Right lobe of liver (tissue), 6 donors: Measurements from ENCODE around the gene RBM3. TPM values are rescaled to one million over a fixed set of nuclear protein-coding genes. Genes with fewer than 3 reads are reported as not detected.
A peak's percentile ranks its signal among the peaks of the same experiment; 100 is the strongest.

ENCODE experiments used
- ATAC-seq, 4 donors: fragments of 200-7000 bp; cut with Tn5 transposase; one replicate each; pipeline ENCODE4 v1.9.1; 2020; ENCODE audit warnings: mild to moderate bottlenecking in 4 of 4, moderate library complexity in 4 of 4
- DNase-seq, 3 donors: peaks; one replicate each; pipeline ENCODE4 v3.0.0-alpha.2; 2020
- H3K27ac ChIP-seq, 3 donors: fragments of 200-600 bp; one replicate each; pipeline ENCODE4 v1.8.0; 2022
- H3K27me3 ChIP-seq, 2 donors: fragments of 200-600 bp; one replicate each; pipeline ENCODE4 v1.8.0; 2022
- H3K36me3 ChIP-seq, 4 donors: fragments of 200-600 bp; sonication (generic) in 1 of 4; one replicate each; pipeline versions ENCODE4 v1.5.1 to v1.8.0; 2017 to 2022; ENCODE audit warnings: control low read depth in 1 of 4
- H3K4me1 ChIP-seq, 4 donors: fragments of 200-600 bp; sonication (generic) in 1 of 4; one replicate each; pipeline versions ENCODE4 v1.5.1 to v1.8.0; 2017 to 2022; ENCODE audit warnings: control low read depth in 1 of 4
- H3K4me3 ChIP-seq, 3 donors: fragments of 200-600 bp; one replicate each; pipeline ENCODE4 v1.8.0; 2022
- H3K9me3 ChIP-seq, 4 donors: fragments of 200-600 bp; sonication (generic) in 1 of 4; one replicate each; pipeline versions ENCODE4 v1.5.1 to v1.8.0; 2017 to 2022; ENCODE audit warnings: control low read depth in 1 of 4
- POLR2A ChIP-seq: fragments of 450-650 bp; IDR thresholded peaks from one replicate; pipeline ENCODE4 v1.6.1; 2017; ENCODE audit warnings: antibody characterized with exemption, mild to moderate bottlenecking
- WGBS: methylation state at CpG from one replicate; pipeline ENCODE4 v1.1.6; 2018; ENCODE audit warnings: low coverage, low lambda C conversion rate; ENCODE audit not compliant: insufficient coverage; ENCODE audit errors: missing lambda C conversion rate; 5-methylcytosine and 5-hydroxymethylcytosine counted together
- intact Hi-C, 2 donors: fragments of 100-400 bp; cut with DNase I; formaldehyde crosslinking; loops; one replicate each; pipeline versions ENCODE4 v1.11.2 to v1.14.1; 2022
- total RNA-seq, 6 experiments: library from RNA; depleted of rRNA in 2 of 6; stranded (reverse); fragments of >200 nt in 2 of 6; fragmentation: NEBNext Ultra II Directional in 3 of 6; extraction: Animal tissue kit (Norgen Biotek cat#: 25700) in 3 of 6; gene quantifications; one replicate each; pipeline versions ENCODE4 v1.1.0 to v1.2.4, GENCODE V29; 2016 to 2023
- TF ChIP-seq, protein P1 (sequence below), 4 donors: fragments of 200-600 bp in 3 of 4; fragments of 450-650 bp in 1 of 4; IDR thresholded peaks; one replicate each; pipeline versions ENCODE4 v1.5.1 to v1.8.0; 2016 to 2022; ENCODE audit warnings: antibody characterized with exemption in 4 of 4, mild to moderate bottlenecking in 2 of 4
- donor health status: DM: no; HTN: yes; CAD: no.
- donor health status: DM: no; HTN: no; CAD: no.
- donor health status: DM: no; HTN: no; CAD: no.
- donor health status: DM: no; HTN: yes; CAD: no.
- donor health status: DM: no; HTN: yes; CAD: no.

RBM3 gene
- total RNA-seq, 6 experiments from 2014 or later, result 14.7 to 69.0 (median 57.7) TPM

DNA sequence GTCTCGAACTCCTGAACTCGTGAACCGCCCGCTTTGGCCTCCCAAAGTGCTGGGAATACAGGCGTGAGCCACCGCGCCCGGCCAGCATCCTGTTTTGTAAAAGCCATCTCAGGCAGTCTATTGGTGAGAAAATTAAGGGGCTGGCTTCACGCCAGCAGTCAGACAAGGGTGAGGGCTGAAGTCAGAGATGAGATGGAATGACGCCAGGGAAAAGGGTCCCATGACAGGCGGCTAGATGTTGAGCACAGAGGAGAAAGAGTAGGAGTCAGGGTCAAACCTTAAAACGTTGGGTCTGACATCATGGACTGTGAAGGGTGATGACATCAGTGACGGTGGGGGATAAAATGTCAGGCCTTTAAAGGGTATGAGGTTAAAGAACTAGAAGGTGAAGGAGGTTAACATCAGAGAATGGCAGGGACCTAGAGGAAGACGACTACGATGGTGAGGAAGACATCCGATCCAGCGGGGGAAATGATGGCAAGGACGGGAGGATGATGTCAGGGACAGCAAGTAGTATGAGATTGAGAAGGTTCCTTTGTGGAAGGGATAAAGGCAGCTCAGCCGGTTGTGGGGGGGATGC, 504 bp upstream of the RBM3 start:
- Histone ChIP-seq H3K36me3 (peaks cover 0 to 32% (median 14%) of the 10 kb centered on the region in 4 donors), H3K4me1 (peaks cover 0 to 10% (median 0%) of the 10 kb centered on the region in 4 donors), H3K27ac (peak overlapping the region; percentile 93 to 99 (median 98)), H3K4me3 (peak overlapping the region; percentile 71 to 82 (median 77)), H3K9me3 (no peaks in the 10 kb centered on the region), H3K27me3 (no peaks in the 10 kb centered on the region)
- intact Hi-C loops, result no loop called here
- DNase-seq, result peak in 2 of 3 donors; percentile 49 to 59
- TF ChIP-seq POLR2A, result no peak
- TF ChIP-seq, protein P1, sequence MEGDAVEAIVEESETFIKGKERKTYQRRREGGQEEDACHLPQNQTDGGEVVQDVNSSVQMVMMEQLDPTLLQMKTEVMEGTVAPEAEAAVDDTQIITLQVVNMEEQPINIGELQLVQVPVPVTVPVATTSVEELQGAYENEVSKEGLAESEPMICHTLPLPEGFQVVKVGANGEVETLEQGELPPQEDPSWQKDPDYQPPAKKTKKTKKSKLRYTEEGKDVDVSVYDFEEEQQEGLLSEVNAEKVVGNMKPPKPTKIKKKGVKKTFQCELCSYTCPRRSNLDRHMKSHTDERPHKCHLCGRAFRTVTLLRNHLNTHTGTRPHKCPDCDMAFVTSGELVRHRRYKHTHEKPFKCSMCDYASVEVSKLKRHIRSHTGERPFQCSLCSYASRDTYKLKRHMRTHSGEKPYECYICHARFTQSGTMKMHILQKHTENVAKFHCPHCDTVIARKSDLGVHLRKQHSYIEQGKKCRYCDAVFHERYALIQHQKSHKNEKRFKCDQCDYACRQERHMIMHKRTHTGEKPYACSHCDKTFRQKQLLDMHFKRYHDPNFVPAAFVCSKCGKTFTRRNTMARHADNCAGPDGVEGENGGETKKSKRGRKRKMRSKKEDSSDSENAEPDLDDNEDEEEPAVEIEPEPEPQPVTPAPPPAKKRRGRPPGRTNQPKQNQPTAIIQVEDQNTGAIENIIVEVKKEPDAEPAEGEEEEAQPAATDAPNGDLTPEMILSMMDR (IDR thresholded peaks at IDR 0.05), result no peak
- ATAC-seq, result peak in 3 of 4 donors; percentile 9 to 18 (median 15)
- 44% methylated on average over 18 of the region's 19 CpGs for WGBS

GRCh38 chrX:48575642-48576041, 1.4 kb downstream of the RBM3 start:
- no peak for ATAC-seq
- WGBS, result 58% methylated on average over 4 of the region's 13 CpGs
- intact Hi-C loops, result no loop called here
- peak overlapping the region; percentile 71 to 82 (median 77) for H3K4me3 ChIP-seq
- peak overlapping the region in 2 of 3 donors; percentile 98 to 99 for H3K27ac ChIP-seq
- peaks cover 0 to 10% (median 0%) of the 10 kb centered on the region in 4 donors for H3K4me1 ChIP-seq
- no peak for DNase-seq
- TF ChIP-seq, protein P1 (IDR thresholded peaks at IDR 0.05), result no peak
- no peak for TF ChIP-seq POLR2A
- H3K27me3 ChIP-seq, result no peaks in the 10 kb centered on the region
- H3K36me3 ChIP-seq, result peaks cover 0 to 32% (median 14%) of the 10 kb centered on the region in 4 donors
- no peaks in the 10 kb centered on the region for H3K9me3 ChIP-seq

GRCh38 chrX:48576108-48576507, 1.8 kb downstream of the RBM3 start:
- no peak for TF ChIP-seq POLR2A
- TF ChIP-seq, protein P1 (IDR thresholded peaks at IDR 0.05), result no peak

GRCh38 chrX:48578661-48579128, 4.4 kb downstream of the RBM3 start:
- 52% methylated on average over 2 of the region's 2 CpGs for WGBS
- Histone ChIP-seq H3K36me3 (peaks cover 0 to 32% (median 14%) of the 10 kb centered on the region in 4 donors), H3K9me3 (no peaks in the 10 kb centered on the region), H3K4me1 (peaks cover 0 to 10% (median 0%) of the 10 kb centered on the region in 4 donors), H3K27ac (no peak overlapping the region), H3K27me3 (no peaks in the 10 kb centered on the region), H3K4me3 (no peak overlapping the region)
- intact Hi-C loops, result no loop called here
- ATAC-seq (no peak), DNase-seq (no peak)
- TF ChIP-seq, protein P1 (IDR thresholded peaks at IDR 0.05), result no peak
- no peak for TF ChIP-seq POLR2A

More at GRCh38 chrX:48576108-48576507, 1.8 kb downstream of the RBM3 start:
- no peak for DNase-seq
- Histone ChIP-seq H3K27ac (no peak overlapping the region), H3K36me3 (peaks cover 0 to 32% (median 14%) of the 10 kb centered on the region in 4 donors), H3K4me1 (peaks cover 0 to 10% (median 0%) of the 10 kb centered on the region in 4 donors), H3K4me3 (no peak overlapping the region), H3K27me3 (no peaks in the 10 kb centered on the region), H3K9me3 (no peaks in the 10 kb centered on the region)
- intact Hi-C loops, result no loop called here
- 69% methylated on average over 6 of the region's 6 CpGs for WGBS
- ATAC-seq, result no peak
